Heart left ventricle (tissue), 13 donors: ENCODE measurements around the gene CXCL14.

Experiments used
- POLR2A ChIP-seq, 2 donors: fragments of 450-650 bp; IDR thresholded peaks; one replicate each; pipeline ENCODE4 v1.6.1; 2017; ENCODE audit warnings: antibody characterized with exemption in 2 of 2, mild to moderate bottlenecking in 2 of 2, moderate library complexity in 2 of 2
- TF ChIP-seq, protein P1 (sequence below), 12 donors: fragments of 200-600 bp; sonication (generic) in 4 of 12; IDR thresholded peaks; one replicate each; pipeline versions ENCODE4 v1.5.0 to v1.8.0; 2018 to 2022; ENCODE audit warnings: antibody characterized with exemption in 12 of 12, mild to moderate bottlenecking in 5 of 12
- donor health status: ischemic (EF 13 %, LVEDD 7.1; RV severe dilation, severe dysfunction).
- donor health status: DM: no; HTN: yes; CAD: no.
- donor health status: DM: no; HTN: no; CAD: no.
- donor health status: ischemic (EF 25% LVEDD 6.9; RV normal size, moderate dysfunction).
- donor health status: ischemic (EF 25% LVEDD 5.7; RV mildly dilated, moderate dysfunction).
- donor health status: ischemic (EF 35%, LVEDD 5.7; RV mildly dilated, moderate dysfunction).
- donor health status: nonischemic (EF 11% LVEDD 7.7; RV severe dilation, severe dysfunction).
- donor health status: DM: yes; HTN: yes; CAD: no.
- donor health status: PGD.
- donor health status: ischemic (EF 29% LVEDD 5.4; RV normal size, mild dysfunction).
- donor health status: nonischemic (EF 23%, LVEDD 6.1; RV moderate dilation, normal function).

DNA sequence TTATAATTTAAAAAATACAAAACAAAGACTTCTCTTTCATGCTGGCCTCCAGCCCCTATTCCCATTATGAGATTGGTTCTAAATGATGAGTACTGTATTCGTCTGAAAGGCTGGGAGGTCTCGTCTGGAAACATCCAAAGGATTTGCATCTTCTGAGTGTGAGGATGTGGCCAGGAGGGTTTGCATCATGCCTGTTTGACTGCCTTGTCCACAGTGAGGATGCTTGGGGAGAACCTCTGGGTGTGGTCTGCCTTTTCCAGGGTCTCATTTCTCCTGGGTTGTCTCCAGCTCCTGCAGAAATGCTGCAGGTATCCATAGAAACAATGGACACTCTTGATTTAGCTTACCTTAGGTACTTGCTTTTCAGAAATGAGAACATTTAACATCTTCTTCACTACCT is 26.4 kb upstream of the CXCL14 start:
- TF ChIP-seq, protein P1, sequence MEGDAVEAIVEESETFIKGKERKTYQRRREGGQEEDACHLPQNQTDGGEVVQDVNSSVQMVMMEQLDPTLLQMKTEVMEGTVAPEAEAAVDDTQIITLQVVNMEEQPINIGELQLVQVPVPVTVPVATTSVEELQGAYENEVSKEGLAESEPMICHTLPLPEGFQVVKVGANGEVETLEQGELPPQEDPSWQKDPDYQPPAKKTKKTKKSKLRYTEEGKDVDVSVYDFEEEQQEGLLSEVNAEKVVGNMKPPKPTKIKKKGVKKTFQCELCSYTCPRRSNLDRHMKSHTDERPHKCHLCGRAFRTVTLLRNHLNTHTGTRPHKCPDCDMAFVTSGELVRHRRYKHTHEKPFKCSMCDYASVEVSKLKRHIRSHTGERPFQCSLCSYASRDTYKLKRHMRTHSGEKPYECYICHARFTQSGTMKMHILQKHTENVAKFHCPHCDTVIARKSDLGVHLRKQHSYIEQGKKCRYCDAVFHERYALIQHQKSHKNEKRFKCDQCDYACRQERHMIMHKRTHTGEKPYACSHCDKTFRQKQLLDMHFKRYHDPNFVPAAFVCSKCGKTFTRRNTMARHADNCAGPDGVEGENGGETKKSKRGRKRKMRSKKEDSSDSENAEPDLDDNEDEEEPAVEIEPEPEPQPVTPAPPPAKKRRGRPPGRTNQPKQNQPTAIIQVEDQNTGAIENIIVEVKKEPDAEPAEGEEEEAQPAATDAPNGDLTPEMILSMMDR (IDR thresholded peaks at IDR 0.05) = no peak
- TF ChIP-seq POLR2A (IDR thresholded peaks at IDR 0.05) = no peak
